ENCODE measurements around the gene TMEM60. TPM values are rescaled to one million over a fixed set of nuclear protein-coding genes. Genes with fewer than 3 reads are reported as not detected.

The TMEM60 gene
- total and polyA plus RNA-seq, 7 donors: 5.7 to 33.0 (median 14.5) TPM

DNA sequence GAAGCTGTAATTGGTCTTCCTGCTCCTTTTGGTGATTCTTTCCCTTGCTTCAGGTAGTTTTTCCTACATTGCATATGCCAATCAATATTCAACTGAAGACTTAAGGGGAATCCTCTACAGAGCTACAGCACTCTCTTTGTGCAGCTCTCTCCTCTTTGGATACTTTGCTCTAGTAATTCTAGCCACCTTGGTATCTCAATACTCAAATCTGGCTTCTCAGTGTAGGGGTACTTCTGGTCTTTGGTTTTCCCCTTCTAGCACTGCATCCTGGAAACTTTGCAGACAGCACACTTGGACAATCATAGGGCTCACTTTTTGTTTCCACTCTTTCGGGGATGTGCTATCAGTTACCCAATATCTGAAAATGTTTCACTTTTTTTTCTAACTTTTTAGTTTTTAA, 10.3 kb upstream of the TMEM60 start:
- H3K36me3 ChIP-seq: no peaks in the 10 kb centered on the region
- intact Hi-C loops (cut with DNase I): loop anchor here (10.0 kb wide), 1 partner anchor 116 kb away; no protein-coding TSS in a partner anchor
- no peak overlapping the region for H3K4me3 ChIP-seq
- no peak for TF ChIP-seq POLR2AphosphoS5 (IDR thresholded peaks at IDR 0.05)
- TF ChIP-seq, protein P1, sequence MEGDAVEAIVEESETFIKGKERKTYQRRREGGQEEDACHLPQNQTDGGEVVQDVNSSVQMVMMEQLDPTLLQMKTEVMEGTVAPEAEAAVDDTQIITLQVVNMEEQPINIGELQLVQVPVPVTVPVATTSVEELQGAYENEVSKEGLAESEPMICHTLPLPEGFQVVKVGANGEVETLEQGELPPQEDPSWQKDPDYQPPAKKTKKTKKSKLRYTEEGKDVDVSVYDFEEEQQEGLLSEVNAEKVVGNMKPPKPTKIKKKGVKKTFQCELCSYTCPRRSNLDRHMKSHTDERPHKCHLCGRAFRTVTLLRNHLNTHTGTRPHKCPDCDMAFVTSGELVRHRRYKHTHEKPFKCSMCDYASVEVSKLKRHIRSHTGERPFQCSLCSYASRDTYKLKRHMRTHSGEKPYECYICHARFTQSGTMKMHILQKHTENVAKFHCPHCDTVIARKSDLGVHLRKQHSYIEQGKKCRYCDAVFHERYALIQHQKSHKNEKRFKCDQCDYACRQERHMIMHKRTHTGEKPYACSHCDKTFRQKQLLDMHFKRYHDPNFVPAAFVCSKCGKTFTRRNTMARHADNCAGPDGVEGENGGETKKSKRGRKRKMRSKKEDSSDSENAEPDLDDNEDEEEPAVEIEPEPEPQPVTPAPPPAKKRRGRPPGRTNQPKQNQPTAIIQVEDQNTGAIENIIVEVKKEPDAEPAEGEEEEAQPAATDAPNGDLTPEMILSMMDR (IDR thresholded peaks at IDR 0.05): no peak
- no peak for DNase-seq
- H3K27me3 ChIP-seq: no peaks in the 10 kb centered on the region
- H3K9me3 ChIP-seq: peaks cover 0 to 3% (median 1%) of the 10 kb centered on the region in 4 donors
- WGBS, 2 donors: 90 to 96% methylated on average over 1 of the region's 1 CpG
- no peak overlapping the region for H3K27ac ChIP-seq
- H3K4me1 ChIP-seq: peaks cover 0 to 10% (median 3%) of the 10 kb centered on the region in 4 donors

DNA sequence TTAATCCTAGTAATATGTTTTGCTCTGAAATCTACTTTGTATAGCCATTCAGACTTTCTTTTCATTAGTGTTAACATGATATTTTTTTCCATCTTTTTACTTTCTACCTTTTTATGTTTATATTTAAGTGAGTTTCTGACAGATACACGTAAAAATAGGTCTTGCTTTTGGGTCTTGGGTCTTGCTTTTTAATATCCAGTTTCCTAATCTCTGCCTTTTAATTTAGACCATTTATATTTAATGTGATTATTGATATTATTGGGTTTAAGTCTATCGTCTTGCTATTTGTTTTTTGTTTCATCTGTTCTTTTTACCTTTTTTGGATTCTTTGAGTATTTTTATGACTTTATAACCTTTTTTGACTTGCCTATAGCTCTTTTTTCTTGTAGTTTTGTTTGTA, 8.2 kb upstream of the TMEM60 start:
- H3K4me1 ChIP-seq: no peaks in the 10 kb centered on the region
- intact Hi-C loops (cut with DNase I): loop anchor here (10.0 kb wide), 1 partner anchor 118 kb away; no protein-coding TSS in a partner anchor
- no peak for DNase-seq
- H3K27ac ChIP-seq: no peak overlapping the region
- no peaks in the 10 kb centered on the region for H3K27me3 ChIP-seq
- TF ChIP-seq, protein P1 (IDR thresholded peaks at IDR 0.05): no peak
- no peak for TF ChIP-seq POLR2AphosphoS5 (IDR thresholded peaks at IDR 0.05)
- TF ChIP-seq POLR2A (IDR thresholded peaks at IDR 0.05): no peak
- TF ChIP-seq EP300 (IDR thresholded peaks at IDR 0.05): no peak
- no peak overlapping the region for H3K4me3 ChIP-seq
- 98 to 99% methylated on average over 2 of the region's 2 CpGs for WGBS, 2 donors
- H3K36me3 ChIP-seq: no peaks in the 10 kb centered on the region
- H3K9me3 ChIP-seq: peaks cover 0 to 3% (median 1%) of the 10 kb centered on the region in 4 donors

DNA sequence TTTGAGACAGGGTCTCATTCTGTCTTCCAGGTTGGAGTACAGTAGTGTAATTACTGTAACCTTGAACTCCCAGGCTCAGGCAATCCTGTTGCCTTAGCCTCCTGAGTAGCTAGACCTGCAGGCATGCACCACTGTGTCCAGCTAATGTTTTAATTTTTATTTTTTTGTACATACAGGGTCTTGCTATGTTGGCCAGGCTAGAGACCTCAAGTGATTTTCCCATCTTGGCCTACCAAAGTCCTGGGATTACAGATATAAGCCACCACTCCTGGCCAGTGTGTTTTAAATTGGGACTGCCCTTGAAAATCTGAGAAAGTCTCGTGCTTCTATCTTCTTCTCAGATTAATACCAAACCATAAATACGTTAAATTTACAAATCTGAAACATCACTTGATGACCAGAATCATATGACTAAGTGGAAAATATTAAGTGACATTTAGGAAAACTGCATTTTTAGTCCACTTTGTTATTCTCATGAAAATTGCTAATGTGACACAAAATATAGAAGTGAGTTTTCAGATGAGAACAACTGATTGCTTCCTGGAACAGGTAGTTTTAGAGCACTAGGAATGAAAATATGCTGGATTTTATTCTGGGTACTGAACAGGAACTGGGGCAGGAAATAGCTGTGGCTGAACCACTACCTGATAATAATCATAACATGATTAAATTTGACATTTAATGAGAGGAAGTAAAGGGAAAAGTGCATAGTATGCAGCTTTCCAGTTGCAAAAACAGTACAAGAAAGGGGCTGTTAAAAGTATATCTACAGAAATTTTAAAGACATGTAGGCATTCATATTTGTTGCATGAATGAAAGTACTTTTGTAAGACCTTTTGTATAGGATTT, 4.5 kb upstream of the TMEM60 start:
- TF ChIP-seq POLR2AphosphoS5 (IDR thresholded peaks at IDR 0.05) (no peak), POLR2A (IDR thresholded peaks at IDR 0.05) (no peak), EP300 (IDR thresholded peaks at IDR 0.05) (no peak)
- TF ChIP-seq, protein P1 (IDR thresholded peaks at IDR 0.05): no peak
- Histone ChIP-seq H3K4me1 (peaks cover 0 to 18% (median 8%) of the 10 kb centered on the region in 4 donors), H3K27me3 (no peaks in the 10 kb centered on the region), H3K27ac (no peak overlapping the region), H3K4me3 (no peak overlapping the region), H3K36me3 (no peaks in the 10 kb centered on the region), H3K9me3 (peaks cover 0 to 3% (median 1%) of the 10 kb centered on the region in 4 donors)
- DNase-seq: no peak
- WGBS, 2 donors: 60 to 86% methylated on average over 2 of the region's 2 CpGs
- intact Hi-C loops (cut with DNase I): loop anchor here (10.0 kb wide), 1 partner anchor 122 kb away; no protein-coding TSS in a partner anchor

DNA sequence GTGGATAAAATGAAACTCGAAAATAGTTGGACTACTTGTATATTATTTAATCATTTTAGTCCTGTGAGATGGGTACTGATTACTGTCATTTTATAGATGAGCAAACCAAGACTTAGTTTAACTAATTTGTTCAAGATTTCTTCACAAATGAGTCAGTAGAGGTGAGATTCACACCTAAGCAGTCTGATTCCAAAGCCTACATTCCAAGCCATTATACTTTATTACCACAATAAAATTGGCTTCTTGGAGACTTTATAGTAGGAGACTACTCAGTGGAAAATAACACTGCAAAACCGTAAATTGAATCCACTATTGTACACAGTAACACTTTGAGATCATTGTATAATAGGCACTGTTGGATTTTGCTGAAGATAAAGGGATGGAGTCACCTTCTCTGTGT, 2.5 kb upstream of the TMEM60 start:
- no peaks in the 10 kb centered on the region for H3K9me3 ChIP-seq
- WGBS, 2 donors: 19 to 59% methylated on average over 2 of the region's 2 CpGs
- TF ChIP-seq EP300 (IDR thresholded peaks at IDR 0.05): no peak
- no peak for TF ChIP-seq POLR2A (IDR thresholded peaks at IDR 0.05)
- TF ChIP-seq, protein P1 (IDR thresholded peaks at IDR 0.05): no peak
- TF ChIP-seq POLR2AphosphoS5 (IDR thresholded peaks at IDR 0.05): no peak
- no peak overlapping the region for H3K4me3 ChIP-seq
- no peak overlapping the region for H3K27ac ChIP-seq
- H3K4me1 ChIP-seq: peaks cover 0 to 30% (median 26%) of the 10 kb centered on the region in 4 donors
- no peaks in the 10 kb centered on the region for H3K36me3 ChIP-seq
- H3K27me3 ChIP-seq: no peaks in the 10 kb centered on the region
- no peak for DNase-seq
- intact Hi-C loops (cut with DNase I): loop anchor here (10.0 kb wide), 1 partner anchor 124 kb away; no protein-coding TSS in a partner anchor

Measured in sigmoid colon (tissue), 7 donors.